HEK293 (cell line): Measurements from ENCODE around the gene ZNF337.

Source experiments
- CTCF ChIA-PET: fragments of 350-600 bp; formaldehyde crosslinking; extraction: SDS; loops from one replicate; lab custom pipeline; 2021; ENCODE audit warnings: antibody characterized with exemption; lab: Yijun Ruan, JAX
- POLR2A ChIA-PET: fragments of 300-600 bp; formaldehyde crosslinking; extraction: SDS; loops from one replicate; lab custom pipeline; 2020; ENCODE audit warnings: antibody characterized with exemption, inconsistent platforms; lab: Yijun Ruan, JAX
- H3K27ac ChIP-seq: fragments of 200-500 bp; sonication (Bioruptor generic); 2 replicates; pipeline ENCODE4 v1.5.1; 2014; ENCODE audit warnings: low read depth, low read length, control low read depth, inconsistent platforms; ENCODE audit errors: extremely low read depth
- H3K36me3 ChIP-seq, 2 experiments: fragments of 200-500 bp in 1 of 2; sonication (Bioruptor generic) in 1 of 2; 1 replicate in 1 of 2; 2 replicates in 1 of 2; pipeline ENCODE4 v1.5.1; 2014 to 2017; ENCODE audit warnings: inconsistent platforms in 2 of 2, low read length in 2 of 2; ENCODE audit not compliant: control insufficient read depth in 2 of 2, insufficient read depth in 1 of 2
- H3K4me1 ChIP-seq: fragments of 200-500 bp; sonication (Bioruptor generic); 2 replicates; pipeline ENCODE4 v1.5.1; 2014; ENCODE audit warnings: mild to moderate bottlenecking, low read length, inconsistent platforms; ENCODE audit not compliant: control insufficient read depth, insufficient read depth
- H3K4me3 ChIP-seq: 2 replicates; pipeline ENCODE4 v1.5.1; 2011; ENCODE audit warnings: low read depth, mild to moderate bottlenecking, control low read depth, low read length, moderate library complexity
- H3K9me3 ChIP-seq: fragments of 200-500 bp; sonication (Bioruptor generic); 2 replicates; pipeline ENCODE4 v1.5.1; 2014; ENCODE audit warnings: low read depth, low read length, inconsistent platforms; ENCODE audit not compliant: control insufficient read depth, insufficient read depth
- HIC1 ChIP-seq: fragments of 450-650 bp; formaldehyde crosslinking; IDR thresholded peaks from 2 replicates; pipeline ENCODE4 v1.5.1; 2016; ENCODE audit warnings: missing biosample characterization, missing genetic modification characterization
- KLF17 ChIP-seq: fragments of 450-650 bp; formaldehyde crosslinking; IDR thresholded peaks from 2 replicates; pipeline ENCODE4 v1.5.1; 2016; ENCODE audit warnings: missing biosample characterization, missing genetic modification characterization
- MYNN ChIP-seq: fragments of 450-650 bp; formaldehyde crosslinking; IDR thresholded peaks from 2 replicates; pipeline ENCODE4 v1.5.1; 2016; ENCODE audit warnings: missing biosample characterization, missing genetic modification characterization, borderline replicate concordance
- PRDM1 ChIP-seq: fragments of 450-650 bp; formaldehyde crosslinking; IDR thresholded peaks from 2 replicates; pipeline ENCODE4; 2016; ENCODE audit warnings: missing biosample characterization, missing genetic modification characterization
- SP2 ChIP-seq: fragments of 450-650 bp; formaldehyde crosslinking; IDR thresholded peaks from 2 replicates; pipeline ENCODE4 v1.5.1; 2016; ENCODE audit warnings: missing biosample characterization, missing genetic modification characterization
- ZBTB8A ChIP-seq: fragments of 450-650 bp; formaldehyde crosslinking; IDR thresholded peaks from 2 replicates; pipeline ENCODE4 v1.5.1; 2016; ENCODE audit warnings: missing biosample characterization, missing genetic modification characterization
- ZNF121 ChIP-seq: fragments of 450-650 bp; formaldehyde crosslinking; IDR thresholded peaks from 2 replicates; pipeline ENCODE4 v1.5.1; 2016; ENCODE audit warnings: missing biosample characterization, missing genetic modification characterization
- ZNF146 ChIP-seq: fragments of 450-650 bp; formaldehyde crosslinking; IDR thresholded peaks from 2 replicates; pipeline ENCODE4 v1.5.1; 2016; ENCODE audit warnings: missing biosample characterization, missing genetic modification characterization
- ZNF169 ChIP-seq: fragments of 450-650 bp; formaldehyde crosslinking; IDR thresholded peaks from 2 replicates; pipeline ENCODE4 v1.5.1; 2016; ENCODE audit warnings: missing biosample characterization, missing genetic modification characterization
- ZNF174 ChIP-seq: fragments of 450-650 bp; formaldehyde crosslinking; IDR thresholded peaks from 2 replicates; pipeline ENCODE4 v1.5.0; 2017; ENCODE audit warnings: missing biosample characterization, mild to moderate bottlenecking, missing genetic modification characterization
- ZNF292 ChIP-seq: fragments of 450-650 bp; formaldehyde crosslinking; IDR thresholded peaks from 2 replicates; pipeline ENCODE4 v1.5.1; 2016; ENCODE audit warnings: low read depth, missing biosample characterization, missing genetic modification characterization, borderline replicate concordance
- ZNF302 ChIP-seq: fragments of 450-650 bp; formaldehyde crosslinking; IDR thresholded peaks from 2 replicates; pipeline ENCODE4 v1.5.1; 2016; ENCODE audit warnings: missing biosample characterization, missing genetic modification characterization, low read depth
- ZNF350 ChIP-seq: fragments of 450-650 bp; formaldehyde crosslinking; IDR thresholded peaks from 2 replicates; pipeline ENCODE4 v1.5.0; 2017; ENCODE audit warnings: missing biosample characterization, mild to moderate bottlenecking, missing genetic modification characterization
- ZNF354C ChIP-seq: fragments of 450-650 bp; formaldehyde crosslinking; IDR thresholded peaks from 2 replicates; pipeline ENCODE4 v1.5.1; 2016; ENCODE audit warnings: missing biosample characterization, missing genetic modification characterization, low read depth, borderline replicate concordance
- ZNF423 ChIP-seq: fragments of 450-650 bp; formaldehyde crosslinking; IDR thresholded peaks from 2 replicates; pipeline ENCODE4 v1.5.1; 2016; ENCODE audit warnings: missing biosample characterization, missing genetic modification characterization
- ZNF501 ChIP-seq: fragments of 450-650 bp; formaldehyde crosslinking; IDR thresholded peaks from 2 replicates; pipeline ENCODE4 v1.5.1; 2016; ENCODE audit warnings: missing biosample characterization, missing genetic modification characterization
- ZNF558 ChIP-seq: fragments of 450-650 bp; formaldehyde crosslinking; IDR thresholded peaks from 2 replicates; pipeline ENCODE4 v1.5.1; 2016; ENCODE audit warnings: missing biosample characterization, missing genetic modification characterization
- ZNF580 ChIP-seq: fragments of 450-650 bp; formaldehyde crosslinking; IDR thresholded peaks from 2 replicates; pipeline ENCODE4 v1.5.1; 2016; ENCODE audit warnings: missing biosample characterization, missing genetic modification characterization
- ZNF596 ChIP-seq: fragments of 450-650 bp; IDR thresholded peaks from 2 replicates; pipeline ENCODE4 v1.5.0; 2018; ENCODE audit warnings: missing biosample characterization, mild to moderate bottlenecking, missing genetic modification characterization, moderate library complexity
- ZNF600 ChIP-seq: fragments of 450-650 bp; formaldehyde crosslinking; IDR thresholded peaks from 2 replicates; pipeline ENCODE4 v1.5.1; 2016; ENCODE audit warnings: missing biosample characterization, missing genetic modification characterization
- ZNF629 ChIP-seq: fragments of 450-650 bp; formaldehyde crosslinking; IDR thresholded peaks from 2 replicates; pipeline ENCODE4 v1.5.1; 2017; ENCODE audit warnings: missing biosample characterization, missing genetic modification characterization
- ZNF660 ChIP-seq: fragments of 450-650 bp; IDR thresholded peaks from 2 replicates; pipeline ENCODE4 v1.5.1; 2018; ENCODE audit warnings: missing biosample characterization, mild to moderate bottlenecking, missing genetic modification characterization
- ZNF692 ChIP-seq: fragments of 450-650 bp; formaldehyde crosslinking; IDR thresholded peaks from 2 replicates; pipeline ENCODE4 v1.5.1; 2016; ENCODE audit warnings: missing biosample characterization, missing genetic modification characterization
- ZNF792 ChIP-seq: fragments of 450-650 bp; formaldehyde crosslinking; IDR thresholded peaks from 2 replicates; pipeline ENCODE4 v1.5.1; 2016; ENCODE audit warnings: missing biosample characterization, missing genetic modification characterization
- TF ChIP-seq, protein P1 (sequence below): fragments of 450-650 bp; formaldehyde crosslinking; optimal IDR thresholded peaks from 2 replicates; pipeline ENCODE3; 2016; ENCODE audit warnings: missing biosample characterization, mild to moderate bottlenecking, missing genetic modification characterization
- TF ChIP-seq, protein P2 (sequence below): fragments of 450-650 bp; formaldehyde crosslinking; IDR thresholded peaks from 2 replicates; pipeline ENCODE4 v1.5.1; 2016; ENCODE audit warnings: missing biosample characterization, missing genetic modification characterization

Gene ZNF337

GRCh38 chr20:25626779-25627178 lies 69.9 kb downstream of the ZNF337 start:
- no peaks in the 10 kb centered on the region for H3K9me3 ChIP-seq
- no peak overlapping the region for H3K27ac ChIP-seq
- TF ChIP-seq ZNF169 (no peak), ZNF423 (tag by site-specific recombination) (no peak), ZNF596 (tag by site-specific recombination) (no peak), MYNN (tag by site-specific recombination) (no peak), HIC1 (tag by site-specific recombination) (no peak), ZNF350 (no peak), ZNF629 (tag by site-specific recombination) (no peak), ZNF354C (tag by site-specific recombination) (no peak), ZNF580 (tag by site-specific recombination) (no peak), ZNF660 (tag by site-specific recombination) (no peak)
- TF ChIP-seq, protein P1, sequence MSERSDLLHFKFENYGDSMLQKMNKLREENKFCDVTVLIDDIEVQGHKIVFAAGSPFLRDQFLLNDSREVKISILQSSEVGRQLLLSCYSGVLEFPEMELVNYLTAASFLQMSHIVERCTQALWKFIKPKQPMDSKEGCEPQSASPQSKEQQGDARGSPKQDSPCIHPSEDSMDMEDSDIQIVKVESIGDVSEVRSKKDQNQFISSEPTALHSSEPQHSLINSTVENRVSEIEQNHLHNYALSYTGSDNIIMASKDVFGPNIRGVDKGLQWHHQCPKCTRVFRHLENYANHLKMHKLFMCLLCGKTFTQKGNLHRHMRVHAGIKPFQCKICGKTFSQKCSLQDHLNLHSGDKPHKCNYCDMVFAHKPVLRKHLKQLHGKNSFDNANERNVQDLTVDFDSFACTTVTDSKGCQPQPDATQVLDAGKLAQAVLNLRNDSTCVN (tag by site-specific recombination): no peak
- TF ChIP-seq, all 188 proteins: peak for 0
- no peak overlapping the region for H3K4me3 ChIP-seq
- H3K4me1 ChIP-seq: no peaks in the 10 kb centered on the region
- POLR2A ChIA-PET: no interaction called here
- CTCF ChIA-PET: no interaction called here
- no peaks in the 10 kb centered on the region for H3K36me3 ChIP-seq

DNA sequence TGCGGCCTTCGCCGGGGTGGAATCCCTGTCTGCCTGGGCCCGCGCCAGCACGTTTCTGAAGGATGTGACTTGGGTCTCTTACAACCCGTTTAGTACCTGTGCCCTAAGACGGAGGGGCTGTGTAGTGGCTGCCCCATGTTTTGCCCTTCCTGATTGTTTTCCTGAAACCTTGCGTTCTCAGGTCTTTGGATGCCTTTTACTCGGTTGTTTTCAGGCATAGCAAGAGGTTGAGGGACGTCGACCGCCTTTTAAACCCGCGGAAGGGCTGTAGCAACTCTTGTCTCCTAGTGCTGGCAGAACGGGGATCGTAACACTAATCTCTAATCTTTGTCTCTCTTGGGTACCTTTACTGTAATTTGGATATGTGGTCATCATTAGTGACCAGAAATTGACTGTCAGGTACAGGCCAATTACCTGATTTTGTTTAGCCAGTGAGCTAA lies 72.1 kb downstream of the ZNF337 start:
- ChIA-PET CTCF (no interaction called here), POLR2A (no interaction called here)
- peak overlapping the region; percentile 73 for H3K4me3 ChIP-seq
- peak overlapping the region; percentile 95 for H3K27ac ChIP-seq
- H3K4me1 ChIP-seq: peaks cover 4% of the 10 kb centered on the region; the same call in 1 of the 2 replicates
- peaks cover 0 to 6% of the 10 kb centered on the region in 2 experiments; a peak in 1 of 3 replicates for H3K36me3 ChIP-seq
- no peaks in the 10 kb centered on the region for H3K9me3 ChIP-seq
- TF ChIP-seq PRDM1 (no peak), ZNF146 (tag by site-specific recombination) (0 out of 2 replicates have a peak, but pooled peaks have one; percentile 1), ZNF121 (tag by site-specific recombination) (peak; percentile 51; the same call in 1 of the 2 replicates), ZNF558 (tag by site-specific recombination) (0 out of 2 replicates have a peak, but pooled peaks have one; percentile 12), ZNF292 (tag by site-specific recombination) (no peak), ZNF174 (tag by site-specific recombination) (no peak), SP2 (tag by site-specific recombination) (no peak), ZNF692 (tag by site-specific recombination) (0 out of 2 replicates have a peak, but pooled peaks have one; percentile 43), ZNF501 (peak; percentile 16; the same call in 1 of the 2 replicates), ZNF600 (tag by site-specific recombination) (peak; percentile 57), ZNF302 (no peak), ZBTB8A (tag by site-specific recombination) (peak; percentile 9; the same call in 1 of the 2 replicates), ZNF792 (tag by site-specific recombination) (no peak), KLF17 (peak; percentile 6; the same call in 1 of the 2 replicates), ZNF350 (no peak)
- TF ChIP-seq, protein P2, sequence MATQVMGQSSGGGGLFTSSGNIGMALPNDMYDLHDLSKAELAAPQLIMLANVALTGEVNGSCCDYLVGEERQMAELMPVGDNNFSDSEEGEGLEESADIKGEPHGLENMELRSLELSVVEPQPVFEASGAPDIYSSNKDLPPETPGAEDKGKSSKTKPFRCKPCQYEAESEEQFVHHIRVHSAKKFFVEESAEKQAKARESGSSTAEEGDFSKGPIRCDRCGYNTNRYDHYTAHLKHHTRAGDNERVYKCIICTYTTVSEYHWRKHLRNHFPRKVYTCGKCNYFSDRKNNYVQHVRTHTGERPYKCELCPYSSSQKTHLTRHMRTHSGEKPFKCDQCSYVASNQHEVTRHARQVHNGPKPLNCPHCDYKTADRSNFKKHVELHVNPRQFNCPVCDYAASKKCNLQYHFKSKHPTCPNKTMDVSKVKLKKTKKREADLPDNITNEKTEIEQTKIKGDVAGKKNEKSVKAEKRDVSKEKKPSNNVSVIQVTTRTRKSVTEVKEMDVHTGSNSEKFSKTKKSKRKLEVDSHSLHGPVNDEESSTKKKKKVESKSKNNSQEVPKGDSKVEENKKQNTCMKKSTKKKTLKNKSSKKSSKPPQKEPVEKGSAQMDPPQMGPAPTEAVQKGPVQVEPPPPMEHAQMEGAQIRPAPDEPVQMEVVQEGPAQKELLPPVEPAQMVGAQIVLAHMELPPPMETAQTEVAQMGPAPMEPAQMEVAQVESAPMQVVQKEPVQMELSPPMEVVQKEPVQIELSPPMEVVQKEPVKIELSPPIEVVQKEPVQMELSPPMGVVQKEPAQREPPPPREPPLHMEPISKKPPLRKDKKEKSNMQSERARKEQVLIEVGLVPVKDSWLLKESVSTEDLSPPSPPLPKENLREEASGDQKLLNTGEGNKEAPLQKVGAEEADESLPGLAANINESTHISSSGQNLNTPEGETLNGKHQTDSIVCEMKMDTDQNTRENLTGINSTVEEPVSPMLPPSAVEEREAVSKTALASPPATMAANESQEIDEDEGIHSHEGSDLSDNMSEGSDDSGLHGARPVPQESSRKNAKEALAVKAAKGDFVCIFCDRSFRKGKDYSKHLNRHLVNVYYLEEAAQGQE (tag by site-specific recombination): no peak
